HG03378 (cell line): Measurements from ENCODE around the gene SNAP23.
A peak's percentile ranks its signal among the peaks of the same experiment; 100 is the strongest.

ENCODE experiments used
- ATAC-seq: cut with Tn5 transposase; IDR thresholded peaks from one replicate; pipeline ENCODE4 v1.9.1; 2021; ENCODE audit warnings: mild to moderate bottlenecking, moderate library complexity; ENCODE audit not compliant: unreplicated experiment

Gene SNAP23

GRCh38 chr15:42494998-42495360 lies 455 bp upstream of the SNAP23 start:
- no peak for ATAC-seq

- no peak for ATAC-seq
Measured at GRCh38 chr15:42498212-42499068, 3.0 kb downstream of the SNAP23 start.

GRCh38 chr15:42499858-42500609 lies 4.6 kb downstream of the SNAP23 start:
- ATAC-seq, result no peak

GRCh38 chr15:42502477-42502876 lies 7.0 kb downstream of the SNAP23 start:
- ATAC-seq, result no peak

- ATAC-seq, result no peak
Measured at GRCh38 chr15:42503825-42504224, 8.4 kb downstream of the SNAP23 start.

GRCh38 chr15:42504631-42505030 lies 9.2 kb downstream of the SNAP23 start:
- peak; percentile 15 for ATAC-seq

- no peak for ATAC-seq
Measured at GRCh38 chr15:42507514-42507913, 12.1 kb downstream of the SNAP23 start.

- no peak for ATAC-seq
Measured at GRCh38 chr15:42508263-42508690, 12.8 kb downstream of the SNAP23 start.

GRCh38 chr15:42510258-42511006 lies 15.0 kb downstream of the SNAP23 start:
- no peak for ATAC-seq

- no peak for ATAC-seq
Measured at GRCh38 chr15:42511007-42511391, 15.6 kb downstream of the SNAP23 start.

GRCh38 chr15:42523331-42523730 lies 27.9 kb downstream of the SNAP23 start:
- ATAC-seq, result no peak

GRCh38 chr15:42528970-42529369 lies 33.5 kb downstream of the SNAP23 start:
- no peak for ATAC-seq

GRCh38 chr15:42533246-42533645 lies 37.8 kb downstream of the SNAP23 start:
- no peak for ATAC-seq

- no peak for ATAC-seq
Measured at GRCh38 chr15:42544853-42545629, 49.6 kb downstream of the SNAP23 start.

- peak; percentile 9 for ATAC-seq
Measured at GRCh38 chr15:42547918-42548248, 52.4 kb downstream of the SNAP23 start.

- peak; percentile 67 for ATAC-seq
Measured at GRCh38 chr15:42548249-42549031, 53.0 kb downstream of the SNAP23 start, which contains the start of the genes HAUS2 and LRRC57. TSS of gene HAUS2 (plus strand) at chr15:42548838. CDS start at chr15:42548873, 35 bp downstream. TSS of gene LRRC57 (minus strand) at chr15:42548793. CDS start at chr15:42548434, 359 bp downstream.

- ATAC-seq, result peak; percentile 8
Measured at GRCh38 chr15:42549032-42549491, 53.6 kb downstream of the SNAP23 start.

GRCh38 chr15:42549741-42550392 lies 54.4 kb downstream of the SNAP23 start:
- no peak for ATAC-seq

GRCh38 chr15:42553554-42553953 lies 58.1 kb downstream of the SNAP23 start:
- ATAC-seq, result no peak
